Mucosa of stomach (tissue), 1 donor: ENCODE measurements around the gene MPP2.

Source experiments
- H3K27me3 ChIP-seq: one replicate; pipeline ENCODE4 v1.7.0; 2013; ENCODE audit warnings: mild to moderate bottlenecking, low read length; ENCODE audit not compliant: control insufficient read depth, insufficient read depth
- H3K36me3 ChIP-seq: one replicate; pipeline ENCODE4 v1.7.0; 2013; ENCODE audit warnings: low read length; ENCODE audit not compliant: control insufficient read depth, insufficient read depth
- H3K4me1 ChIP-seq: one replicate; pipeline ENCODE4 v1.7.0; 2013; ENCODE audit warnings: mild to moderate bottlenecking, low read length; ENCODE audit not compliant: control insufficient read depth, insufficient read depth
- H3K4me3 ChIP-seq: one replicate; pipeline ENCODE4 v1.7.0; 2013; ENCODE audit warnings: low read length
- H3K9ac ChIP-seq: one replicate; pipeline ENCODE4 v1.7.0; 2013; ENCODE audit warnings: mild to moderate bottlenecking, low read length, moderate library complexity
- H3K9me3 ChIP-seq: one replicate; pipeline ENCODE4 v1.7.0; 2013; ENCODE audit warnings: mild to moderate bottlenecking, low read length, moderate library complexity; ENCODE audit not compliant: control insufficient read depth
- donor health status: Pancreatic carcinoma.

Gene MPP2

DNA sequence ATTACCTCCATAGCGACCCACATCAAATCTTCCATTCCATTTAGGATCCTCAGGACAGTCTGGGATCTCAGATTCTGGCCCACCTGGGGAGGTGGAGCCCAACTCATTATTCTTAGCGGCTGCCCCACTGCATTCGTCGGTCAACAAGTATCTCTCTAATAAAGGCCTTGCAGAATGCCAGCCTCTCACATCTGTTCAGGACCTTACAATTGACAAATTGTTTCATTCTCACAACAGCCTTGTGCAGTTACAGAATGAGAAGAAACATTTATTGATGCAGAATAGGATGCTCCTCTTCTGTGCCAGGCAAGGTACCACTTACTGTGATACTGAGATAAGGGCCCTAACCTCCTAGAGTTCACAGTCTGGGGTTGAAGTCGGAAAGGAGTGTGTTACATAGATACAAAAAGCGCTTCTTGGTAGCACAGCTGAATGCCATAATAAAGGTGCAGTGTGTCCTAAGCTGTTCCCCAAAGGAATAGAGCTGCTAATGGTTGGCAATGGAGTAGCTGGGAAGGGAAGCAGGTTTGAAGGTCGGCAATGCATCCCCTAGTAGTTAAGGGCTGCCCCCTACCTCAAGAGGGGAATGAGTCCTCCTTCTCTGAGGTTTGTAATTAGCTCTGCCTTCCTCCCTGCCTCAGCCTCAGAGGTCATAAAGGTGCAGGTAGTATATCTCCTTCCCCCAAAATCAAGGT is 2.3 kb upstream of the MPP2 start:
- Histone ChIP-seq H3K4me3 (no peak overlapping the region), H3K9me3 (no peaks in the 10 kb centered on the region), H3K4me1 (peaks cover 30% of the 10 kb centered on the region), H3K27me3 (peaks cover 61% of the 10 kb centered on the region), H3K9ac (no peak overlapping the region), H3K36me3 (no peaks in the 10 kb centered on the region)

DNA sequence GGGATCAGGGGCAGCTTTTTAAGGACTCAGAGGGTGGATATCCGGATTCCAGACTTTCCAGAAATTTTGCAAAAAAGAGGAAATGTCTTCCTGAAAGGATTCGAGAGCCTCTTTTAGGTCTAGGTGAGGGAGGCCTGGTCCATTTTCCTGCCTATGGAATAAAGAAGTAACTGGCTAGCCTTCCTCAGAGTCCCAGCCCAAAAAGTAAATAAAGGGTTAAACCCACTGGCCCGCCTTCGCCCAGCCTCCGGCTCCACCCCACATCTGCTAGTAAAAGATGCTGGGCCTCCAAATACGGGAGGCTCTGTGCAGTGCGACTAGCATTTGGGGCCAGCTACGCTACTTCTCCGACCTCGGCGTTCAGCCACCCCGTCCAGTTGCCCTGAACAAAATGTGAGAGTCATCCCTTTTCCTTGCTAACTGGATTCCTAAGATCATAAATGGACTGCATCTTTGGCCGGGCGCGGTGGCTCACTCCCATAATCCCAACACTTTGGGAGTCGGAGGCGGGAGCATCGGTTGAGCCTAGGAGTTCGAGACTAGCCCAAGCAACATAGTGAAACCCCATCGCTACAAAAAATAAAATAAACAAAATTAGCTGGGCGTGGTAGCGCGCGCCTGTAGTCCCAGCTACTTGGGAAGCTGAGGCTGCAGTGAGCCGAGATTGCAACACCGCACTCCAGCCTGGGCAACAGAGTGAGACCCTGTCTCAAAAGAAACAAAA is 824 bp upstream of the MPP2 start:
- H3K4me1 ChIP-seq = peaks cover 30% of the 10 kb centered on the region
- no peak overlapping the region for H3K4me3 ChIP-seq
- H3K9ac ChIP-seq = peak overlapping the region; percentile 66
- H3K36me3 ChIP-seq = no peaks in the 10 kb centered on the region
- no peaks in the 10 kb centered on the region for H3K9me3 ChIP-seq
- peaks cover 59% of the 10 kb centered on the region for H3K27me3 ChIP-seq

DNA sequence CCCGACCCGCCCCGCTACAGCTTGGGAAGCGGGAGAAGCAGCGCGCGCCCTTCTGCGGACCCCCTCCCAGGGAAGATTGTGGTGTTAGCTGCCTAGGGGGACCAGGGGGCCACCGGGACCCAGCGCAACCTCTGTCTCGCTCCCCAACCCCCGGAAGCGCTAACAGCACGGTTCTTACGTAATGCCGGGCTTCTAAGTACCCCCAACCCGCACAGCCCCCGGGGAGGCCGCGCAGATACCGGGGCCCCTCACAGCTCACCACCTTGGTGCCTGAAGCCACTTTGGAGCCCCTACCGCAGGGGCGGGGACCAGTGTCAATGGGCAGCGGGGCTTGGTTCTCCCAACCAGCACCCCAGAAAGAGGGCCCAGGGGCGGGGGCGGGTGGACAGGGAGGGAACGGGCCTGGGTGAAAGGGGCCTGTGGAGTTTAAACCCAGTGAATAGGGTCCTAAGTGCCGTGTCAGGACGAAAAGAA is 348 bp downstream of the MPP2 start:
- peak overlapping the region; percentile 19 for H3K4me3 ChIP-seq

DNA sequence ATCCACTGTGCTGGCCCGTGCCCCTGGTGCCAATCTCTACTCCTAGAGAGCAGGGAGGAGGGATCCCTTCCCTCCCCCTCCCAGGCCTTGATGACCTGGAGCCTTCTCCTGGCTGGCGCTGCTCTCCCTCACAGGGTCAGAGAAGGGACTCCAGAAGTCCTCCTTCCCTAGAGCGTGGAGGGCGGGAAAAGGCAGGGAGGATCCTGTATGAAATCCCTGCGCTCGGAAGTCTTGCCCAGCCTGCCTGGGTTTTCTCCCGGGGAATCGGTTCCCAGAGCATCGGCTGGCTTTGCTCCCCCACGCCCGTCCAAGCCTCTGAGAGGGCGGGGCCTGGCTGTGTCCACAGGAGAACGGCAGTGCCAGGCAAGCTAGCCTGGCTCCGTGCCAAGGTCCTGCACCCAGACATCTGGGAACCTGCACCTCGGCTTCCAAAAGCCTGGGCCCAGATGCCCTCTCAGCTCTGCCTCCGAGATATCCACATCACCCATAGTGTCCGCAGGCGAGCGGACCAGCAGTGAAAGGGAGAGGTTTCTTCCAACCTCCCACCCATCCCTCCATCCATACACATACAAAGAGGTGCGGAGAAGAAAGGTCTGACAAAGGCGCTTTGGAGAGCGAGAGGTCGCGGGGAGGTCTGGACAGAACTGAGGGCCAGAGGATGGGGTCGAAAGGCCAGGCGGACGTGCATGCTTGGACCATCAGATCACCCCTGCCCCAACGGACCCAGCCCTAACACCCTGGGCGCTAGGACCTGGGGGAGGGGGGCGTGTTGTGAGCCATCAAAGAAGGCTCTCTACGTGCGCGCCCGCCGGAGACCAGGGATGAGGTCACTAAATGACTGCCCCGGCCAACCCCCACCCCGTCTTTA is 1.1 kb downstream of the MPP2 start:
- Histone ChIP-seq H3K9ac (peak overlapping the region; percentile 66), H3K9me3 (no peaks in the 10 kb centered on the region), H3K4me3 (peak overlapping the region; percentile 19), H3K36me3 (no peaks in the 10 kb centered on the region), H3K27me3 (peaks cover 64% of the 10 kb centered on the region), H3K4me1 (peaks cover 30% of the 10 kb centered on the region)

More for the DNA sequence above, 348 bp downstream of the MPP2 start:
- no peaks in the 10 kb centered on the region for H3K36me3 ChIP-seq
- peak overlapping the region; percentile 66 for H3K9ac ChIP-seq
- H3K27me3 ChIP-seq = peaks cover 61% of the 10 kb centered on the region
- H3K4me1 ChIP-seq = peaks cover 30% of the 10 kb centered on the region
- no peaks in the 10 kb centered on the region for H3K9me3 ChIP-seq

DNA sequence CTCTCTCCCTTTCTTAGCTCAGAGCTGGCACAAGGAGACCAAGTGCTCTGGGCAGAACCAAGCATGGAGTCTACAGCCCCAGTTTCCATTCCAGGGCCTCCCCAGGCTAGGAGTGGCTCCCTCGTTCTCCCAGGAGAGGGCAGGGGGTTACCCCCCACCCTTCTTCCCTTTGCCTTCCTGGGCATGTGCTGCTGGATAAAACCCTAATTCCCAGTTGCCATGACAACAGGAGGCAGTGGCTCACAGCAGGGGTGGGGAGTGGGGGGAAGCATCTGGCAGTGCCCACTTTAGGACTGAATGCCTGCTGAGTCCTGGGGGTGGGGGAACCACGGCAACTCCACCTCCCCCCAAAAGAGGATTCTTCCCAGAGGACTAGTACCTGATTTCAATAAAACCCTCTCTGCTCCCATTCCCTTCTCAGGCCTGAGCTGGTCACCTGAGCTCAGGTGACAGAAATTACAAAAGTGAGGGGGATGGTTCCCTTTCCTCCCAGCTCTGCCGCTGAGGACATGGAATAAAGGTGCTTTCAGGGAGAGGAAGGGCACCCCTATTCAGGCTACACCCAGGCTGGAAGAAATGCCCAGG is 1.8 kb downstream of the MPP2 start:
- H3K27me3 ChIP-seq = peaks cover 64% of the 10 kb centered on the region
- H3K9ac ChIP-seq = no peak overlapping the region
- H3K9me3 ChIP-seq = no peaks in the 10 kb centered on the region
- H3K4me3 ChIP-seq = no peak overlapping the region
- H3K36me3 ChIP-seq = no peaks in the 10 kb centered on the region
- H3K4me1 ChIP-seq = peaks cover 34% of the 10 kb centered on the region

DNA sequence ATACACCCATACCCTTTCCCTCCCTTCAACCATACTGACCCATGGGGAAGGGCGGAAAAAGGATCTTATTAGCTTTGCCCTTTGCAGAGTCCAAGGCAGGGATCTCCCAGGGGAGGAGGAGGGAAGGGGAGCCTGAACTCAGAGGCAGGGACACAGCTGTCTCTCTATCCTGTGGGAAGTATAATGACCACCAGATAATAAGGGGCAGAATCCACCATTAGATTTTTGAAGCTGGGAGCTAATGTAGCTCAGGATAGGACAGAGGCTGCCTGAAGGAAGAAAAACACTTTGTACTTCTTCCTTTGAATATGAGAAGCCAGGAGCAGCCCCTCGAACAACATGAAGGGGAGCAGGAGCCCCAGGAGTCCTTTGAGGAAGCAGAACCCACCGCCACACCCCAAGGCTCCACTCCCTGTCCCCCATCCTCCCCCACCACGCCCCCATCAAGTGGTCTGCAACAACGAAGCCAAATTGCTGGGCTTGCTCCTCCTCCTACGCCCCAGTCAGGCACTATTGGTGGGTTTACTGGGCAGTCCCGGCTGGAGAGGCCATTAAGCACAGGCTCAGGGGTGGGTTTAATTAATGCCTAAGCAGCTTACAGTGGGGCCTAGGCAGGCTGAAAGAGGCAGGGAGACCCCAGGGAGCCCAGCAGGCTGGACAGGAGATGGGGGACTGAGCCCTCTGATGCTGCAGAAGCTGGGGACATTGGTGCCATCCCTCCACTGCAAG is 5.3 kb downstream of the MPP2 start:
- peaks cover 27% of the 10 kb centered on the region for H3K4me1 ChIP-seq
- H3K9me3 ChIP-seq = no peaks in the 10 kb centered on the region
- no peaks in the 10 kb centered on the region for H3K36me3 ChIP-seq
- no peak overlapping the region for H3K9ac ChIP-seq
- peaks cover 38% of the 10 kb centered on the region for H3K27me3 ChIP-seq
- H3K4me3 ChIP-seq = no peak overlapping the region

DNA sequence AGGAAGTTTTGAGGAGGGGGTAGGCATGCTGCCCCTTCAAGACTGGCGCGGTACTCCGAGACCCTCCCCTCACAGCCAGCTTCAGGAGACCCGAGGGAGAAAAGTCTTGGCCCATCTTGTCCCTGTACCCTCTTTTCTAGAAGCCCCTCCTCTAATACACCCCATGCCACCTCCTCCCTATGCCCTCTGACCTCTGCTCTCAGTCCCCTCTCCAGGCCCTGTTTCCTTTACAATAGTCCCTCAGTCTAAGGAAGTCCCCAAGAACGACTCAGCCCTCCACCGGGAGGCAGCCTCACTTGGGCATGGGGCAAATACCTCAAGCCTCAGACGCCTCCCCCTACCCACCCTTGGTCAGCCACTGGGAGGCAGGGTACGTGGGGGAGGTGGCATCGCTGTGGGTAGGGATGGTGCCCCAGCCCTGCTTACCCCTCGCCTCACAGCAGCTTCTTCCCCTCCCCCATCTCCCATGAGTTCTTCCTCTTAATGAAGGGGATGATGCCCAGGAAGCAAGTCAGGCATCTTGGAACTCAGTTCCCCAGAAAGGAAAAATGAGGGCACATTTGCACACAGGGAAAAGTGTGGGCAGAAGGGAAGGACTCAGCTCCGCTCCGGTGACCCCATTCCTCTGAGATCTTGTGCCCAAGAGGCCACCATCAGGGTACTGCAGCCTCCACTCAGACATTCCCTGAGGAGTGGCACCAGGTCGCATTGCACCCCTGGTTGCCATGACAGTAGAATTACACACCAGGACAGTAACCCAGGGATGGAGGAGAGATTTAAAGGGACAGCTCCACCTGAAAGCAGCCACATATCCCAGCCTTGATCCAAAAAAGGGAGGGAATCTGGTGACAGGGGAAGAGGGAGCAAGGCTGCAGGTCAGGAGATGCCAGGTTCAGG is 6.2 kb downstream of the MPP2 start:
- H3K9ac ChIP-seq = peak overlapping the region; percentile 45
- H3K4me3 ChIP-seq = peak overlapping the region; percentile 18
- H3K4me1 ChIP-seq = peaks cover 19% of the 10 kb centered on the region
- no peaks in the 10 kb centered on the region for H3K36me3 ChIP-seq
- no peaks in the 10 kb centered on the region for H3K9me3 ChIP-seq
- H3K27me3 ChIP-seq = peaks cover 32% of the 10 kb centered on the region

DNA sequence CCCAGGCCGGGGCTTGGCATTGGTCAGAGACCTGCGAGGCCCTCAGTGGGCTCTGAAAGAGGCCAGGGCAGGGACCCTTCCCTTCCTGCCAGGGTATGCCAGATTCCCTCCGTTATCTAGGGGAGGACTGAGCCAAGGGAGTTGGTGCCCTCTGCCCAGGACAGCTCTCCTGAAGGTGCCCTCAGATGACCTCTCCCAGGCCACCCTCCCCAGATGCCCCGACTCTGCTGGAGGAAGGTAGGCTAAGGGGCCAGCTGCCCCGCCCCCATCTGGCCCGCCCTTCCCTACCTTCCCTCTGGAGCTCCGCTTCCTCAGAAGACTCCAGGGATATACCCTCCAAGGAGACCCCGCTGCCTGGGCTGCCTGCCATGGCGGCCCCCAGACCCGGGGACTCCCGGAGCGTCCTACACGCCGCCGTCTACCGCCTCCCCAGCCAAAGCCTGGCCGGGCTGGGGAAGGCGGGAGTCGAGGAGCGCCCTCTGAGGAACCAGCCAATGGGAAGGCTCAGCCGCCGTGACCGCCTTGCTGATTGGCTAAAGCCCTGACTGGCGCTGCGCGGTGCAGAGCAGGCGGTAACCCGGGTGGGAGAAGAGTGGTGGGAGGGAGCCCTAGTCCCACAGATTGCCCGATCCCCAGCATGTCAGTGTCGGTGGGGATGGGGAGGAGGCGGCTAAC is 7.0 kb downstream of the MPP2 start:
- Histone ChIP-seq H3K9me3 (no peaks in the 10 kb centered on the region), H3K9ac (peak overlapping the region; percentile 45), H3K36me3 (no peaks in the 10 kb centered on the region), H3K4me3 (peak overlapping the region; percentile 18), H3K4me1 (peaks cover 12% of the 10 kb centered on the region), H3K27me3 (peaks cover 24% of the 10 kb centered on the region)

DNA sequence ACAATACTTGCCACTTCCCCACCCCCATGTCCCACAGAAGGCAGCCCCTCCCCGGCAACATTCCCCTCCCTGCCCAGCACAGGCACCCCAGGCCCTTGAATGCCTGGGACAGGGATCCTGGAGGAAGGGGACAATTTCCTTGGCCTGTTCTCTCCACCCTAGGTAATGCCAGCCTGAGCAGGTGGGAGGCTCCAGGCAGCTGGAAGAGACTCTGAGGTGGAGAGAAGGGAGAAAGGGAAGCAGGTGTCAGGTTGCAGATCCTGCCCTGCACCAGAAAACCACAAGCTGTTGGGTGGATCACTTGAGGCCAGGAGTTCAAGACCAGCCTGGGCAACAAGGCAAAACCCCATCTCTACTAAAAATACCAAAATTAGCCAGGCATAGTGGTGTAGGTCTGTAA is 8.9 kb downstream of the MPP2 start:
- Histone ChIP-seq H3K27me3 (peaks cover 17% of the 10 kb centered on the region), H3K9ac (no peak overlapping the region), H3K4me3 (no peak overlapping the region), H3K4me1 (peaks cover 10% of the 10 kb centered on the region), H3K36me3 (no peaks in the 10 kb centered on the region), H3K9me3 (no peaks in the 10 kb centered on the region)

DNA sequence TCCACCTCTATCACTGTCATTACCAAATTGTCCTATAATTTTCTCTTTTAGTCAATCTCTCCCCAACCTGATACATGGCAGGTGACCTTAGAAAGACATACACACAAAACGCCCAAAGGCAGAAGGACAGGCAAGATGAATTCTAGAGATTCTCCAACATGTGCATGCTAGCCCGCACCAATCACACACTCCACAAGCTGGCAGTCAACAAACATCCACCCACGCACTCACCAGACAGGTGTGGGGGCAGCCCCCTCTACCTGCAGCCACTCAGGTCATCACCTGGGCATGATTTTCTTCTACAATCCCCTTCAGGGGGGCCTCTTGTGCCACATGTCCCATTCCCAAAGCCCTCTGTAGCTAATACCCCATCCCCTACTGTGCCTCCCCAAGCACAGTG is 9.5 kb downstream of the MPP2 start:
- H3K27me3 ChIP-seq = peaks cover 17% of the 10 kb centered on the region
- no peaks in the 10 kb centered on the region for H3K9me3 ChIP-seq
- H3K36me3 ChIP-seq = no peaks in the 10 kb centered on the region
- H3K4me3 ChIP-seq = no peak overlapping the region
- no peak overlapping the region for H3K9ac ChIP-seq
- H3K4me1 ChIP-seq = peaks cover 10% of the 10 kb centered on the region
